ENCODE results near the gene EMC10. TPM values are rescaled to one million over a fixed set of nuclear protein-coding genes. Genes with fewer than 3 reads are reported as not detected.

EMC10 gene
- total RNA-seq, 1 experiment from 2014 or later: 135 TPM

Other genes with a start within 250 kb of the EMC10 start
- 0.06 and 0.15 TPM in 2 replicates for gene KCNC3, start 147.1 kb upstream of the EMC10 start, total RNA-seq (2014; rRNA removed; shearing (Covaris generic))
- gene NAPSA, start 110.9 kb upstream of the EMC10 start, total RNA-seq (2014; rRNA removed; shearing (Covaris generic)): not detected in 2 replicates
- 61.1 and 77.3 TPM in 2 replicates for gene NR1H2, start 100.0 kb upstream of the EMC10 start, total RNA-seq (2014; rRNA removed; shearing (Covaris generic))
- 84.5 and 99.5 TPM in 2 replicates for gene POLD1, start 92.2 kb upstream of the EMC10 start, total RNA-seq (2014; rRNA removed; shearing (Covaris generic))
- gene SPIB, start 57.6 kb upstream of the EMC10 start, total RNA-seq (2014; rRNA removed; shearing (Covaris generic)): not detected in 2 replicates
- not detected in 2 replicates for gene MYBPC2, start 43.6 kb upstream of the EMC10 start, total RNA-seq (2014; rRNA removed; shearing (Covaris generic))
- gene GARIN5A, start 341 bp downstream of the EMC10 start, total RNA-seq (2014; rRNA removed; shearing (Covaris generic)): 0.46 and 0.95 TPM in 2 replicates
- gene JOSD2, start 34.7 kb downstream of the EMC10 start, total RNA-seq (2014; rRNA removed; shearing (Covaris generic)): 17.6 and 26.2 TPM in 2 replicates
- not detected in 2 replicates for gene ASPDH, start 37.4 kb downstream of the EMC10 start, total RNA-seq (2014; rRNA removed; shearing (Covaris generic))
- gene LRRC4B, start 91.9 kb downstream of the EMC10 start, total RNA-seq (2014; rRNA removed; shearing (Covaris generic)): 1.8 and 5.6 TPM in 2 replicates
- gene SYT3, start 163.4 kb downstream of the EMC10 start, total RNA-seq (2014; rRNA removed; shearing (Covaris generic)): 0.36 and 1.4 TPM in 2 replicates
- 9.2 TPM in 1 of 2 replicates, not detected in the other for gene C19orf81, start 172.9 kb downstream of the EMC10 start, total RNA-seq (2014; rRNA removed; shearing (Covaris generic))
- 0.17 and 2.4 TPM in 2 replicates for gene SHANK1, start 243.3 kb downstream of the EMC10 start, total RNA-seq (2014; rRNA removed; shearing (Covaris generic))
- 47.6 and 56.9 TPM in 2 replicates for gene CLEC11A, start 246.9 kb downstream of the EMC10 start, total RNA-seq (2014; rRNA removed; shearing (Covaris generic))

Data from Daoy (cell line).